ENCODE results near the gene MTIF3. TPM values are rescaled to one million over a fixed set of nuclear protein-coding genes. Genes with fewer than 3 reads are reported as not detected.

The MTIF3 gene
- total and polyA plus RNA-seq, 12 donors: 51.9 to 181 (median 82.2) TPM

DNA sequence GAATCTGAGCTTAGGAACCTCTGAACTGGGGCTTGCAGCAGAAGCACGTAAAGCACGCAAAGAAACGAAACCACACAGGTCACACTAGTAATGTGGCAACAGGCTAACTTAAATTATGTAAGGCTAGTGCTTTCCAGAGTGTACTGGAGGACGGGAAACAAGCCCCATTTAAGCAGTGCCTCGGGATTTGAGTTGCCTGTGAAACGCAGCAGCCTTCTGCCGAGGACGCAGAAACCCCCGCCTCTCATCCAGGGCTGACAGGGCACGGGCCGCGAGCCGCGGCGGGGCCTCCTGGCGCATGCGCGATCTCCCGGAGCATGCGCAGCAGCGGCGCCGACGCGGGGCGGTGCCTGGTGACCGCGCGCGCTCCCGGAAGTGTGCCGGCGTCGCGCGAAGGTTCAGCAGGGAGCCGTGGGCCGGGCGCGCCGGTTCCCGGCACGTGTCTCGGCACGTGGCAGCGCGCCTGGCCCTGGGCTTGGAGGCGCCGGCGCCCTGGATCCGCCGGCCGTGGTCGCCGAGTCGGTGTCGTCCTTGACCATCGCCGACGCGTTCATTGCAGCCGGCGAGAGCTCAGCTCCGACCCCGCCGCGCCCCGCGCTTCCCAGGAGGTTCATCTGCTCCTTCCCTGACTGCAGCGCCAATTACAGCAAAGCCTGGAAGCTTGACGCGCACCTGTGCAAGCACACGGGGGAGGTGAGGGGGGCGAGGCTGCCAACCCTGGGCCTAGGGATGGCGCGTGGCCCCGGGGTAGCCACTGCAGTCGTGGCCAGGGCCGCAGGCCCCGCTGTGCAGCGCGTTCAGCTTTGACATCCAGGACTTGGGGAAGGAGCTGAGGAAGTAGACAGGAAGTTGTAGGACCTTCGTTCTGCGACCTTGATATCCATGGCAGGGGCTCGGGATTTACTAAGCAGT is 25.9 kb downstream of the MTIF3 start, which contains the start of gene GTF3A:
Gene GTF3A, plus strand, starts transcription at position 374 of the 912 bp plus-strand sequence.
- Histone ChIP-seq H3K27ac (peak within 1 kb of the TSS; percentile 55 to 96 (median 92)), H3K36me3 (replicated peaks in 1 of 2) (peaks cover 0 to 18% of the 10 kb centered on the region in 2 donors), H3K27me3 (no peaks in the 10 kb centered on the region), H3K4me3 (peak within 1 kb of the TSS in 2 of 4 donors; percentile 46 to 80), H3K4me1 (replicated peaks in 1 of 2) (peaks cover 28 to 32% of the 10 kb centered on the region in 2 donors), H3K9me3 (replicated peaks in 1 of 3) (no peaks in the 10 kb centered on the region)
- intact Hi-C loops (cut with DNase I): no loop called here
- TF ChIP-seq, protein P1, sequence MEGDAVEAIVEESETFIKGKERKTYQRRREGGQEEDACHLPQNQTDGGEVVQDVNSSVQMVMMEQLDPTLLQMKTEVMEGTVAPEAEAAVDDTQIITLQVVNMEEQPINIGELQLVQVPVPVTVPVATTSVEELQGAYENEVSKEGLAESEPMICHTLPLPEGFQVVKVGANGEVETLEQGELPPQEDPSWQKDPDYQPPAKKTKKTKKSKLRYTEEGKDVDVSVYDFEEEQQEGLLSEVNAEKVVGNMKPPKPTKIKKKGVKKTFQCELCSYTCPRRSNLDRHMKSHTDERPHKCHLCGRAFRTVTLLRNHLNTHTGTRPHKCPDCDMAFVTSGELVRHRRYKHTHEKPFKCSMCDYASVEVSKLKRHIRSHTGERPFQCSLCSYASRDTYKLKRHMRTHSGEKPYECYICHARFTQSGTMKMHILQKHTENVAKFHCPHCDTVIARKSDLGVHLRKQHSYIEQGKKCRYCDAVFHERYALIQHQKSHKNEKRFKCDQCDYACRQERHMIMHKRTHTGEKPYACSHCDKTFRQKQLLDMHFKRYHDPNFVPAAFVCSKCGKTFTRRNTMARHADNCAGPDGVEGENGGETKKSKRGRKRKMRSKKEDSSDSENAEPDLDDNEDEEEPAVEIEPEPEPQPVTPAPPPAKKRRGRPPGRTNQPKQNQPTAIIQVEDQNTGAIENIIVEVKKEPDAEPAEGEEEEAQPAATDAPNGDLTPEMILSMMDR (IDR thresholded peaks at IDR 0.05): no peak
- peak; percentile 68 to 92 for TF ChIP-seq POLR2A (IDR thresholded peaks at IDR 0.05)
- peak; percentile 79 to 90 (median 86) for DNase-seq
- 1 to 3% (median 2%) methylated on average over 16 to 85 of the region's 85 CpGs for WGBS, 4 donors

DNA sequence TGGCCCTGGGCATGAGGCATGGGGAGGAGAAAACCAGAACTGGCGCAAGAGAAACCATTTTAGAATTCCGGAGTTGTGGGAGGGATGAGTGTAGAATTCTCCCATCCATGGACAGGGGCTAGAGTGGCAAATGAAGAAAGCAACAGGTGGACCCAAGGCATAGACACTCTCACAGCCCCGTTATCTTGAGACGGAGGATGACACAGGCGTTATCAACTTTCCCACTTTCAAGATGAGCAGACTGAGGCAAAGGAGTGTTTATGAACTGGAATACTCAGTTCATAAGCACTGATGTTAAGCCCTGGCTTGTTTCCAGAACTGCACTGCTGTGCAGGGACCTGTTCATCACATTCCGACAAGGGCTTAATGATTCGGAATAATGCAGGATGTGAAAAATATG is 27.0 kb downstream of the MTIF3 start:
- no peaks in the 10 kb centered on the region for H3K9me3 ChIP-seq (replicated peaks in 1 of 3)
- 72 to 78% (median 76%) methylated on average over 7 of the region's 7 CpGs for WGBS, 4 donors
- no peak for DNase-seq
- no peaks in the 10 kb centered on the region for H3K27me3 ChIP-seq
- intact Hi-C loops (cut with DNase I): no loop called here
- H3K4me3 ChIP-seq: no peak overlapping the region
- H3K36me3 ChIP-seq (replicated peaks in 1 of 2): peaks cover 0 to 7% of the 10 kb centered on the region in 2 donors
- peaks cover 28 to 32% of the 10 kb centered on the region in 2 donors for H3K4me1 ChIP-seq (replicated peaks in 1 of 2)
- no peak overlapping the region for H3K27ac ChIP-seq
- TF ChIP-seq, protein P1 (IDR thresholded peaks at IDR 0.05): no peak
- no peak for TF ChIP-seq POLR2A (IDR thresholded peaks at IDR 0.05)

- Histone ChIP-seq H3K4me1 (replicated peaks in 1 of 2) (peaks cover 15 to 16% of the 10 kb centered on the region in 2 donors), H3K4me3 (no peak overlapping the region), H3K36me3 (replicated peaks in 1 of 2) (no peaks in the 10 kb centered on the region), H3K27me3 (no peaks in the 10 kb centered on the region), H3K27ac (no peak overlapping the region), H3K9me3 (replicated peaks in 1 of 3) (no peaks in the 10 kb centered on the region)
- DNase-seq: no peak
- intact Hi-C loops (cut with DNase I): no loop called here
- TF ChIP-seq, protein P1 (IDR thresholded peaks at IDR 0.05): no peak
- TF ChIP-seq POLR2A (IDR thresholded peaks at IDR 0.05): no peak
- WGBS, 4 donors: 81 to 87% (median 85%) methylated on average over 8 of the region's 8 CpGs
These were observed 29.1 kb downstream of the MTIF3 start for GRCh38 chr13:27421101-27421871.

DNA sequence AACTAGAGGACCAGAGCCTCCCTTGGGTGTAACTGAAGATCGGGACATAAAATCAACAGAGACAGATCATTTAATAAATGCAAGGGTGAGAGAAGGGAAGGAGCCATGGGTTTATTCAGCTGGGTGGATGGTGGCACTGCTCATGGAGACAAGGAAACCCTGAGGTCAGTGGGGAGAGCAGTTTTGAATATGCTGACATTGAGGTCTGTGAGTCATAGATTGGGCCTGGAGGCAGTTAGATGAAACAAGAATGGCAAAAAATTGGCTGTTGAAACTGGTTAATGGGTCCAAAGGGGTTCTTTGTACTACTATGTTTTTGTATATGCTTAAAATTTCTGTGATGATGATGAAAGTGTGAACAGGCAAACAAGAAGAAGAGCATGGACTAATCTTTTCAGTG is 31.0 kb downstream of the MTIF3 start:
- H3K27ac ChIP-seq: no peak overlapping the region

More for the DNA sequence above, 31.0 kb downstream of the MTIF3 start:
- 68 to 93% (median 89%) methylated on average over 1 of the region's 1 CpG for WGBS, 4 donors
- TF ChIP-seq, protein P1 (IDR thresholded peaks at IDR 0.05): no peak
- no peak for TF ChIP-seq POLR2A (IDR thresholded peaks at IDR 0.05)
- Histone ChIP-seq H3K27me3 (no peaks in the 10 kb centered on the region), H3K9me3 (replicated peaks in 1 of 3) (no peaks in the 10 kb centered on the region), H3K36me3 (replicated peaks in 1 of 2) (no peaks in the 10 kb centered on the region), H3K4me3 (no peak overlapping the region), H3K4me1 (replicated peaks in 1 of 2) (no peaks in the 10 kb centered on the region)
- no peak for DNase-seq
- intact Hi-C loops (cut with DNase I): no loop called here

Measured in adrenal gland (tissue), 12 donors.